ENCODE measurements around the gene USP48.

The USP48 gene

GRCh38 chr1:21724098-21724497, 58.9 kb downstream of the USP48 start:
- in situ Hi-C loops (cut with MboI; ENCODE audit: low sequenced_read_pairs, unreplicated experiment) = no loop called here
- TF ChIP-seq CTCF (IDR thresholded peaks at IDR 0.05; ENCODE audit: borderline replicate concordance, control extremely low read depth, extremely low read depth, insufficient read depth, missing control alignments) = no peak
- DNase-seq (ENCODE audit: low spot score) = no peak

- DNase-seq (ENCODE audit: low spot score) = no peak
- TF ChIP-seq CTCF (IDR thresholded peaks at IDR 0.05; ENCODE audit: borderline replicate concordance, control extremely low read depth, extremely low read depth, insufficient read depth, missing control alignments) = no peak
- in situ Hi-C loops (cut with MboI; ENCODE audit: low sequenced_read_pairs, unreplicated experiment) = no loop called here
These were observed 61.5 kb downstream of the USP48 start for GRCh38 chr1:21721295-21721985.

- in situ Hi-C loops (cut with MboI; ENCODE audit: low sequenced_read_pairs, unreplicated experiment) = no loop called here
- no peak for DNase-seq (ENCODE audit: low spot score)
- TF ChIP-seq CTCF (IDR thresholded peaks at IDR 0.05; ENCODE audit: borderline replicate concordance, control extremely low read depth, extremely low read depth, insufficient read depth, missing control alignments) = no peak
These were observed 66.8 kb downstream of the USP48 start for GRCh38 chr1:21716169-21716568.

GRCh38 chr1:21707891-21708290, 75.1 kb downstream of the USP48 start:
- in situ Hi-C loops (cut with MboI; ENCODE audit: low sequenced_read_pairs, unreplicated experiment) = no loop called here
- TF ChIP-seq CTCF (IDR thresholded peaks at IDR 0.05; ENCODE audit: borderline replicate concordance, control extremely low read depth, extremely low read depth, insufficient read depth, missing control alignments) = no peak
- no peak for DNase-seq (ENCODE audit: low spot score)

GRCh38 chr1:21707086-21707840, 75.7 kb downstream of the USP48 start:
- in situ Hi-C loops (cut with MboI; ENCODE audit: low sequenced_read_pairs, unreplicated experiment) = no loop called here
- DNase-seq (ENCODE audit: low spot score) = no peak
- no peak for TF ChIP-seq CTCF (IDR thresholded peaks at IDR 0.05; ENCODE audit: borderline replicate concordance, control extremely low read depth, extremely low read depth, insufficient read depth, missing control alignments)

GRCh38 chr1:21706151-21706835, 76.7 kb downstream of the USP48 start:
- in situ Hi-C loops (cut with MboI; ENCODE audit: low sequenced_read_pairs, unreplicated experiment) = no loop called here
- no peak for DNase-seq (ENCODE audit: low spot score)
- TF ChIP-seq CTCF (IDR thresholded peaks at IDR 0.05; ENCODE audit: borderline replicate concordance, control extremely low read depth, extremely low read depth, insufficient read depth, missing control alignments) = no peak
